ENCODE data around the gene EGFL8. TPM values are rescaled to one million over a fixed set of nuclear protein-coding genes. Genes with fewer than 3 reads are reported as not detected.

The EGFL8 gene
- total and polyA plus RNA-seq, 2 of the 8 experiments (the other 6 are each of a cell fraction or from before 2014, with no cell fraction given): 5.0 to 9.2 TPM

- no peak for TF ChIP-seq SP1 (IDR thresholded peaks at IDR 0.05; ENCODE audit: low read depth, low read length)
- TF ChIP-seq RNF2 (IDR thresholded peaks at IDR 0.05; ENCODE audit: borderline replicate concordance, low read depth, low read length, missing control alignments, poor library complexity, severe bottlenecking): no peak
- TF ChIP-seq CBX5 (IDR thresholded peaks at IDR 0.05; ENCODE audit: low read depth, low read length): no peak
Observed at GRCh38 chr6:32132110-32132509, 32.3 kb upstream of the EGFL8 start (continued).

Data from H1 (cell line).